Activated T-cell treated with anti-CD3 and anti-CD28 coated beads, Interleukin-2, amount 50 U/mL, for 4 hours (primary cell): ENCODE data around the gene RECK. TPM values are rescaled to one million over a fixed set of nuclear protein-coding genes. Genes with fewer than 3 reads are reported as not detected.

ENCODE experiments used
- ATAC-seq, 2 donors: fragments of 200-7000 bp; cut with Tn5 transposase; one replicate each; pipeline ENCODE4 v1.10.0; 2021
- DNase-seq: peaks from one replicate; pipeline ENCODE4 v3.0.0-alpha.2; 2020
- H3K27me3 Mint-ChIP-seq: one replicate; pipeline ENCODE4 v1.8.0; 2021; ENCODE audit warnings: low read depth, mixed read lengths
- H3K36me3 Mint-ChIP-seq: one replicate; pipeline ENCODE4 v1.8.0; 2022; ENCODE audit warnings: mixed read lengths; ENCODE audit not compliant: insufficient read depth
- H3K4me1 Mint-ChIP-seq: one replicate; pipeline ENCODE4 v1.8.0; 2021; ENCODE audit warnings: low read depth, mixed read lengths
- H3K4me3 Mint-ChIP-seq: one replicate; pipeline ENCODE4 v1.8.0; 2021; ENCODE audit warnings: mild to moderate bottlenecking, moderate library complexity, mixed read lengths
- H3K9me3 Mint-ChIP-seq: one replicate; pipeline ENCODE4 v1.8.0; 2021; ENCODE audit warnings: mixed read lengths
- total RNA-seq, 3 donors: library from RNA; stranded (reverse); gene quantifications; one replicate each; pipeline ENCODE4 v1.2.1, GENCODE V29; 2021

RECK gene
- total RNA-seq, 3 donors from 2014 or later = 2.0 to 2.4 (median 2.0) TPM

DNA sequence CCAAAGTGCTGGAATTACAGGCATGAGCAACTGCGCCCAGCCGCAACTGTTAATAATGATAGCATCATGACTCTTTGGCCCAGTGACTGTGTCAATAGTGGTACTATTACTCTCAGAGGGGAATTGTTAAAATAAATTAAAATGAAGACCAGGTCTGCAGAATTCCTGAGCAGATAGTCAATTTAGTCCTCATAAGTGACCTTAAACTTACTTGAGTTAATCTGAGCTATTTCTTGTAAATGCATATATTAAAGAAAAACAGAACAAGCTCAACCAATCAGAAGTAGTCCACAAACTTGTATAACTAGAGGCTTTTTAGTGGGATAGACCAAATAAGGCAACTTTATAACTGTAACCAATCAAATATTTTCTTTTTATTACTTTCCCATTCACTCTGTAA is 1.7 kb upstream of the RECK start:
- peaks cover 25% of the 10 kb centered on the region for H3K4me1 Mint-ChIP-seq
- ATAC-seq (no peak), DNase-seq (no peak)
- H3K9me3 Mint-ChIP-seq = no peaks in the 10 kb centered on the region
- peak overlapping the region; percentile 42 for H3K4me3 Mint-ChIP-seq
- no peaks in the 10 kb centered on the region for H3K36me3 Mint-ChIP-seq
- H3K27me3 Mint-ChIP-seq = peaks cover 6% of the 10 kb centered on the region

DNA sequence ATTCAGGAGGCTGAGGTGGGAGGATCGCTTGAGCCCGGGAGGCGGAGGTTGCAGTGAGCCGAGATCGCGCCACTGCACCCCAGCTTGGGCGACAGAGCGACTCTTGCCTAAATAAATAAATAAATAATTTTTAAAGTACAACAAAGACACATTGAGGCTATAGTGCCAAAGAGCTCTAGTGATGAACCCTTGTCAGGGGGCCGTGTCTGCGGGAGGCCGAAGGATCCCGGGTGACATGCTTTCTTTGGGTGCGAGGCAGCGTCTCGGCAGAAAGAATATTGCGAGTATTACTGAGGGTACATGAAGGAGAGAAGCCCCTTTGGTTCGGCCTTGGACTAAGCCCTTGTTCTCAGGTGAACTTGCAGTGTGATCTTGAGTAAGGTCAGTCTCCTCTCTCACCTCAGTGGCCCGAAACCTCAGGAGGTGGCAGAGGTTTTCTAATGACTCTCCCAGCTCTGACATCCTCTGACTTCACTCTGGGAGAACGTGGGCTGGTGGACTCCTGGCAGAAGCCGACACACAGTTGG is 397 bp upstream of the RECK start:
- Mint-ChIP-seq H3K36me3 (no peaks in the 10 kb centered on the region), H3K27me3 (peaks cover 4% of the 10 kb centered on the region), H3K4me3 (peak overlapping the region; percentile 88), H3K4me1 (peaks cover 37% of the 10 kb centered on the region), H3K9me3 (no peaks in the 10 kb centered on the region)
- ATAC-seq = no peak
- DNase-seq = no peak

GRCh38 chr9:36037549-36038122 is 923 bp downstream of the RECK start:
- Mint-ChIP-seq H3K36me3 (no peaks in the 10 kb centered on the region), H3K27me3 (no peaks in the 10 kb centered on the region), H3K4me3 (peak overlapping the region; percentile 88), H3K4me1 (peaks cover 51% of the 10 kb centered on the region), H3K9me3 (no peaks in the 10 kb centered on the region)
- no peak for DNase-seq
- no peak for ATAC-seq

GRCh38 chr9:36039121-36039520 is 2.4 kb downstream of the RECK start:
- no peaks in the 10 kb centered on the region for H3K36me3 Mint-ChIP-seq
- H3K9me3 Mint-ChIP-seq = no peaks in the 10 kb centered on the region
- DNase-seq = no peak
- H3K27me3 Mint-ChIP-seq = no peaks in the 10 kb centered on the region
- H3K4me3 Mint-ChIP-seq = no peak overlapping the region
- no peak for ATAC-seq
- H3K4me1 Mint-ChIP-seq = peaks cover 58% of the 10 kb centered on the region

DNA sequence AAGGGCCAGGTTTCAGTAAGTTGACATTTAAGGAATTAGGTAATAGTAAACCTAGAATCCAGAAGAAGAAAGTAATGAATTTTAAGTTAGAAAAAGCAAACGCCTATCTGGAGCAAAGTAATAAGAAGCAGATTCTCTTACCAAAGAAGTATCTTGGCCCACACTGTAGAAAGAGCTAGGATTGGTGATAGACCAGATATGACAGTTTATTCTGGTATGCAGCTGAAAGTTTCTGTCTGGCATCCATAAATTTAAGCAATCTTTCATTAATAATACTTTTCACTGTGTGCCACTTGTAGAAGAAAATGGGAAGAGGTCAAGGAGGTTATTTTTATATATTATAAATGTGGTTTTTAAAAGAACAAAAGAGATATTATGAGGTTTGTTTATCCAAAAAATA is 3.0 kb downstream of the RECK start:
- no peak overlapping the region for H3K4me3 Mint-ChIP-seq
- ATAC-seq (no peak), DNase-seq (no peak)
- H3K9me3 Mint-ChIP-seq = no peaks in the 10 kb centered on the region
- peaks cover 63% of the 10 kb centered on the region for H3K4me1 Mint-ChIP-seq
- H3K36me3 Mint-ChIP-seq = no peaks in the 10 kb centered on the region
- no peaks in the 10 kb centered on the region for H3K27me3 Mint-ChIP-seq

DNA sequence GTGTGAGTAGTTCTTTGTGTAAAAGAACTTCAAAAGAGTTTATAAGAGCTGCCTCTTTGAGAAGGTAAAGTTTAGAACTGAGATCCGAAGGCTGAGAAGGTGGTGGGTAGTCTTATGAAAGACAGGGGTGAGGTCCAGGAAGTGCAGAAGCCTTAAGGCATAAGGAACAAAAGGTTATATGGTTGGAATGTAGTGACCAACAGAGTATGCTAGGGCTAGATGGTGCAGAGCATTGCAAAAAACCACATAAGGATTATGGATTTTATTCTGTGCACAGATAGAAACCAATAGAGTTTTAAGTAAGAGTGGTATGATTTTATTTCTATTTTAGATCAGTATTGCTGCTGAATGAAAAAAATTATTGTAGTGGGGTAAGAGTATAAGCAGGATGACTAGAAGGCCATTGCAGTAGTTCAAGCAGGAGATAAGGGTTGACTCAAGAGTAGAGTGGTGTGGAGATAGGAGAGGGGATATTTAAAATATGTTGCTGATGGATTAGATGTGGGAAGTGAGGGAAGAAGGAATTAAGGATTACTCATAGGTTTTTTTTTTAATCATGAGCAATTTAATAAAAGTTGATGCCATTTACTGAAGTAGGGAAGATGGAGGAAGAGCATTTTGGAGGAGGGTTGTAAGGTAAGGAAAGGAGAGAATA is 3.7 kb downstream of the RECK start:
- H3K27me3 Mint-ChIP-seq = no peaks in the 10 kb centered on the region
- peaks cover 66% of the 10 kb centered on the region for H3K4me1 Mint-ChIP-seq
- no peak for ATAC-seq
- DNase-seq = no peak
- no peaks in the 10 kb centered on the region for H3K9me3 Mint-ChIP-seq
- no peak overlapping the region for H3K4me3 Mint-ChIP-seq
- H3K36me3 Mint-ChIP-seq = no peaks in the 10 kb centered on the region

- DNase-seq (no peak), ATAC-seq (no peak)
- H3K36me3 Mint-ChIP-seq = no peaks in the 10 kb centered on the region
- no peaks in the 10 kb centered on the region for H3K27me3 Mint-ChIP-seq
- peak overlapping the region; percentile 24 for H3K4me3 Mint-ChIP-seq
- no peaks in the 10 kb centered on the region for H3K9me3 Mint-ChIP-seq
- H3K4me1 Mint-ChIP-seq = peaks cover 63% of the 10 kb centered on the region
Observed at GRCh38 chr9:36041506-36041905, 4.8 kb downstream of the RECK start.

DNA sequence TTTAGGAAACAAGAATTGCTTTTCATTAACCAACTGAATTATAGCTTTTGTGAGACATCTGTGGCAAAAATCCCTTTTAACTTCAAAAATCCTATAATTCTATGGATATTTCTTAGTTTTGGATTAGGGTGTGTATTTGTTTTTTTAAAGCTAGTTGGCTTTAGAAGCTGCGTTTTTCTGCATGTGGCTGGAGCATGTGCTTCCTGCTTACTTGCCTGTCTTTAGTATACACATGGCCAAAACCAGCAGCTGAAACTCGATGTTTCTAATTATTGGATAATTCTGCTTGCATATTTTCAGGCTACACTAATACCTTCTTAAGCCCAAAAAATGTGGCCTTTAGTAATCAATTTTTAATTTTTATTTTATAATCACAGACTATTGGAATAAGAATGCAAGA is 8.9 kb downstream of the RECK start:
- DNase-seq (no peak), ATAC-seq (no peak)
- Mint-ChIP-seq H3K9me3 (no peaks in the 10 kb centered on the region), H3K36me3 (no peaks in the 10 kb centered on the region), H3K27me3 (no peaks in the 10 kb centered on the region), H3K4me1 (peaks cover 40% of the 10 kb centered on the region), H3K4me3 (no peak overlapping the region)

- no peaks in the 10 kb centered on the region for H3K27me3 Mint-ChIP-seq
Observed at GRCh38 chr9:36046923-36047322, 10.2 kb downstream of the RECK start.

GRCh38 chr9:36049408-36049807 is 12.7 kb downstream of the RECK start:
- Mint-ChIP-seq H3K27me3 (no peaks in the 10 kb centered on the region), H3K9me3 (no peaks in the 10 kb centered on the region), H3K4me3 (no peak overlapping the region), H3K36me3 (peaks cover 4% of the 10 kb centered on the region), H3K4me1 (peaks cover 11% of the 10 kb centered on the region)
- DNase-seq = no peak
- no peak for ATAC-seq

More at GRCh38 chr9:36046923-36047322, 10.2 kb downstream of the RECK start:
- ATAC-seq = no peak
- Mint-ChIP-seq H3K9me3 (no peaks in the 10 kb centered on the region), H3K36me3 (no peaks in the 10 kb centered on the region), H3K4me3 (no peak overlapping the region), H3K4me1 (peaks cover 28% of the 10 kb centered on the region)
- no peak for DNase-seq

GRCh38 chr9:36050476-36050875 is 13.8 kb downstream of the RECK start:
- Mint-ChIP-seq H3K27me3 (no peaks in the 10 kb centered on the region), H3K36me3 (peaks cover 4% of the 10 kb centered on the region), H3K9me3 (no peaks in the 10 kb centered on the region), H3K4me3 (no peak overlapping the region), H3K4me1 (peaks cover 6% of the 10 kb centered on the region)
- DNase-seq = no peak
- ATAC-seq = no peak

GRCh38 chr9:36051317-36051716 is 14.6 kb downstream of the RECK start:
- DNase-seq (no peak), ATAC-seq (peak; percentile 43 to 52)
- Mint-ChIP-seq H3K4me3 (no peak overlapping the region), H3K9me3 (no peaks in the 10 kb centered on the region), H3K27me3 (no peaks in the 10 kb centered on the region), H3K4me1 (peaks cover 6% of the 10 kb centered on the region), H3K36me3 (peaks cover 5% of the 10 kb centered on the region)

DNA sequence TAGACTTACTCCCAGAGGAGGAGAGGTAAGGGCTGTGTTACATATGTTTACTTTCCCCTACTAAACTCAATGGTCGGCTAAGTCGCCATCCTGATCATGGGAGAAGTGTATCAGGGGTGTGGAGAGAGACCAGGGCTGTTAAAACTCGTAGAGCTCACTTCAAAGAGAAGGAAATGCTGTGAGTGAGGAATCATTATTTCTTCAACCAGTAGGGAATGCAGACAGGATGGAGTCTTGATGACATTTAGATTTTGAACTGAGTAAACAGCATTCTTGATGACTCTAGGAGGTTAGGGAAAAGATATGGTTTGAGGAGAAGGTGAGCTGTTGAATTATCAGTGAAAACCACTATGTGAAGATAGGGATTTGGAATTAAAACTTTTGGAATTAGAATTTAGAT is 17.3 kb downstream of the RECK start:
- H3K9me3 Mint-ChIP-seq = no peaks in the 10 kb centered on the region
- no peaks in the 10 kb centered on the region for H3K27me3 Mint-ChIP-seq
- no peaks in the 10 kb centered on the region for H3K4me1 Mint-ChIP-seq
- peaks cover 5% of the 10 kb centered on the region for H3K36me3 Mint-ChIP-seq
- no peak for DNase-seq
- no peak overlapping the region for H3K4me3 Mint-ChIP-seq
- ATAC-seq = no peak

DNA sequence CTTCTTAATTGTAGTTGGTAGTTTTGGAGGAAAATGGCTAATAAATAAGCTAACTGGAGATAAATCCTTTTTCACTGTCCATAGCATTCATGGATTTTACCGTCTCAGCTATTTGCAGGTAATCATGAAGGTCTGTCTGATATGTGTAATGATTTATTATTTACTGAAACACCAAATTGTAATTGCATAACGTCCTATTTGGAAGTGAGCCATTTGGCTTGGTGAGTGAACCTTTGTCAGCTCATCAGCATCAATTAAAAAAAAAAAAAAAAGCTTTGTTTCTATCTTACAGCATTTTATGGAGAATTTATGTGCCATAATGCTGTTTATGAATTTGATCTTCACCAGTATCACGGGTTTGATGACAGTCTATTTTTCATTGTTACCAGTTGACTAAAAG is 20.2 kb downstream of the RECK start:
- Mint-ChIP-seq H3K27me3 (no peaks in the 10 kb centered on the region), H3K4me3 (no peak overlapping the region), H3K9me3 (no peaks in the 10 kb centered on the region), H3K36me3 (peaks cover 18% of the 10 kb centered on the region), H3K4me1 (no peaks in the 10 kb centered on the region)
- ATAC-seq (no peak), DNase-seq (no peak)

DNA sequence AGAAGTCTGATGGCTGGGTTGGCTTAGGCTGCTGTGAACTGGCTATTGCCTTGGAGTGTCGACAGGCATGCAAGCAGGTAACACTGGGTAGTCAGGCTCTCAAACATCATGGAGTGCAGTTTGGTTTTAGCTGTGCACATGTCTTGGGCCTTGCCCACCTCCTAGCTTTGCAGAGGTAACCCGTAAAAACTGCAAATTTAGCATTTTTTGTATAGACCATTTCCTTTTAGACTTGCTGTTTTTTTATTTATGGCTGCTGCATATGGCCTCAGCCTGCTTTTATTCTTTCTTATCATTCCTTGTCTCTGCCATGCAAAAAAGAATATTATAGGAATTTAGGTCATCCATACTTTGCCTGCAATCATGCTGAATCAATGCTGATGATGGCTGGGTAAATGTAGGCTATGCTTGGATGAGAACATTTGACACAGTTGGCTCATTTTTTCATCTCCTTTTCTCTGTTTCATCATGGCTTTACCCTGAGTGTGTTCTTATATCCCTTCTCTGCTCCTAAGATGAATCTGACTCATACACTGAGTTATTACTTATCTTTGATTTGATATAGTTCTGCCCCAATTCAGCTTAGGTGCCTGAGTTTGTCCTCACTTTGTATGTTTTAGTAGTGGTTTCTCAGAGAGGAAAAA is 27.2 kb downstream of the RECK start:
- Mint-ChIP-seq H3K4me3 (no peak overlapping the region), H3K36me3 (peaks cover 22% of the 10 kb centered on the region), H3K4me1 (no peaks in the 10 kb centered on the region), H3K9me3 (no peaks in the 10 kb centered on the region), H3K27me3 (no peaks in the 10 kb centered on the region)
- no peak for ATAC-seq
- DNase-seq = no peak
